Uterus (tissue), 2 donors: ENCODE measurements around the gene CD200R1.

Experiments used
- POLR2A ChIP-seq, 2 donors: fragments of 450-650 bp; IDR thresholded peaks; one replicate each; pipeline ENCODE4 v1.6.1; 2016; ENCODE audit warnings: antibody characterized with exemption in 2 of 2, mild to moderate bottlenecking in 1 of 2, moderate library complexity in 1 of 2
- TF ChIP-seq, protein P1 (sequence below), 4 experiments: fragments of 200-600 bp in 2 of 4; fragments of 450-650 bp in 2 of 4; sonication (generic) in 2 of 4; IDR thresholded peaks; one replicate each; pipeline ENCODE4 v1.5.1; 2016 to 2019; ENCODE audit warnings: antibody characterized with exemption in 4 of 4, mild to moderate bottlenecking in 2 of 4, moderate library complexity in 1 of 4

DNA sequence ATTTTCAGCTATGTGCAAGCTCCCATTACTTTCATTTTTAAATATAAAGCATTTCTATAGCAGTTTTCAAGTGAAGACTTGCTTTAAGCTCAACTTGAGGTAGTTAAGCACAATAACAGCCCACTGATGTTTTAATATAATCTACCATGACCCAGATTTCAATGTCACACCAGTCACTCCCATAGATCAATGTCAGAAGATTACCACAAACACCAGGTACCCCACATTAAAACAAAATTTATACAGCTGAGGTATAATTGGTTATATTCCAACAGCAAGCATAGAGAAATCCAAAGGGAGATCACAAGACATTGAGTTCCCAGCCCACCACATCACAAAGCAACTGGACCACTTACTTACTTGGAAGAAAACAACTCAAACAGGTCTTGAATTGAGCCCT is 38.7 kb upstream of the CD200R1 start:
- TF ChIP-seq, protein P1, sequence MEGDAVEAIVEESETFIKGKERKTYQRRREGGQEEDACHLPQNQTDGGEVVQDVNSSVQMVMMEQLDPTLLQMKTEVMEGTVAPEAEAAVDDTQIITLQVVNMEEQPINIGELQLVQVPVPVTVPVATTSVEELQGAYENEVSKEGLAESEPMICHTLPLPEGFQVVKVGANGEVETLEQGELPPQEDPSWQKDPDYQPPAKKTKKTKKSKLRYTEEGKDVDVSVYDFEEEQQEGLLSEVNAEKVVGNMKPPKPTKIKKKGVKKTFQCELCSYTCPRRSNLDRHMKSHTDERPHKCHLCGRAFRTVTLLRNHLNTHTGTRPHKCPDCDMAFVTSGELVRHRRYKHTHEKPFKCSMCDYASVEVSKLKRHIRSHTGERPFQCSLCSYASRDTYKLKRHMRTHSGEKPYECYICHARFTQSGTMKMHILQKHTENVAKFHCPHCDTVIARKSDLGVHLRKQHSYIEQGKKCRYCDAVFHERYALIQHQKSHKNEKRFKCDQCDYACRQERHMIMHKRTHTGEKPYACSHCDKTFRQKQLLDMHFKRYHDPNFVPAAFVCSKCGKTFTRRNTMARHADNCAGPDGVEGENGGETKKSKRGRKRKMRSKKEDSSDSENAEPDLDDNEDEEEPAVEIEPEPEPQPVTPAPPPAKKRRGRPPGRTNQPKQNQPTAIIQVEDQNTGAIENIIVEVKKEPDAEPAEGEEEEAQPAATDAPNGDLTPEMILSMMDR (IDR thresholded peaks at IDR 0.05) = no peak
- no peak for TF ChIP-seq POLR2A (IDR thresholded peaks at IDR 0.05)
